Astrocyte (in vitro differentiated cells and primary cell): ENCODE data around the gene MN1.

Source experiments
- CTCF ChIP-seq: IDR thresholded peaks from 2 replicates; pipeline ENCODE4 v1.5.1; 2011; ENCODE audit warnings: low read depth, mild to moderate bottlenecking, inconsistent platforms, low read length, moderate library complexity; ENCODE audit not compliant: insufficient read depth
- EZH2 ChIP-seq: IDR thresholded peaks from 2 replicates; pipeline ENCODE4 v1.6.1; 2012; ENCODE audit warnings: mild to moderate bottlenecking, low read length, inconsistent platforms; ENCODE audit not compliant: insufficient read depth

GRCh38 chr22:27746918-27747317 is 54.6 kb downstream of the MN1 start:
- no peak for TF ChIP-seq CTCF
- no peak for TF ChIP-seq EZH2
